Measurements from ENCODE around the gene CCDC86.
"Not testable (repeated sequence)": the region's sequence is repeated elsewhere in the genome, so short reads cannot be mapped to it uniquely, and the experiment has no call there.

The CCDC86 gene, protein sequence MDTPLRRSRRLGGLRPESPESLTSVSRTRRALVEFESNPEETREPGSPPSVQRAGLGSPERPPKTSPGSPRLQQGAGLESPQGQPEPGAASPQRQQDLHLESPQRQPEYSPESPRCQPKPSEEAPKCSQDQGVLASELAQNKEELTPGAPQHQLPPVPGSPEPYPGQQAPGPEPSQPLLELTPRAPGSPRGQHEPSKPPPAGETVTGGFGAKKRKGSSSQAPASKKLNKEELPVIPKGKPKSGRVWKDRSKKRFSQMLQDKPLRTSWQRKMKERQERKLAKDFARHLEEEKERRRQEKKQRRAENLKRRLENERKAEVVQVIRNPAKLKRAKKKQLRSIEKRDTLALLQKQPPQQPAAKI

DNA sequence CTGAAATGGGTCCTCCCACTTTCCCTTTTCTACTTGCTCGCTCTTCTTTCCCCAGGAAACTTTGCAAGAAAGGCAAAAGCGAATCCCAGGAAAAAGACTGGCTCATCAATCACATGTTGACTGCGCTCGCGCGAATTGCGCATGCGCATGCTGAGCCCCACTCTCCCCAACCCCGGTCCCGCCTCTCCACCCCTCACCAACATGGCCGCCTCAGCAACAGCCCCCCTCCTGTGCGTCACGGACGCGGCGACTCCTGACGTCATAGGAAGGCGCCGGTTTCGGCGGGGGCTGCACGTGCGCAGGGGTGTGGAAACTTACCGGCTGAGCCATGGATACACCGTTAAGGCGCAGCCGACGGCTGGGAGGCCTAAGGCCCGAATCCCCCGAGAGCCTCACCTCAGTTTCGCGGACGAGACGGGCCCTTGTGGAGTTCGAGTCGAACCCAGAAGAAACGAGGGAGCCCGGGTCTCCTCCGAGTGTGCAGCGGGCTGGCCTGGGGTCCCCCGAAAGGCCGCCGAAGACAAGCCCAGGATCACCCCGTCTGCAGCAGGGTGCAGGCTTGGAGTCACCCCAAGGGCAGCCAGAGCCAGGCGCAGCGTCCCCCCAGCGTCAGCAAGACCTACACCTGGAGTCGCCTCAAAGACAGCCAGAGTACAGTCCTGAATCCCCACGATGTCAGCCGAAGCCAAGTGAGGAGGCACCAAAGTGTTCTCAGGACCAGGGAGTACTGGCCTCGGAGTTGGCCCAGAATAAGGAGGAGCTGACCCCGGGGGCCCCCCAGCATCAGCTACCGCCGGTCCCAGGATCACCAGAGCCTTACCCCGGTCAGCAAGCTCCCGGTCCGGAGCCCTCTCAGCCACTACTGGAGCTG is at the start of gene CCDC86:
Gene CCDC86, plus strand, starts transcription at position 317 of the 871 bp plus-strand sequence. Its CDS starts 12 bp downstream, at position 329.
- DNase-seq, result peak; percentile 37 to 97 (median 92)

DNA sequence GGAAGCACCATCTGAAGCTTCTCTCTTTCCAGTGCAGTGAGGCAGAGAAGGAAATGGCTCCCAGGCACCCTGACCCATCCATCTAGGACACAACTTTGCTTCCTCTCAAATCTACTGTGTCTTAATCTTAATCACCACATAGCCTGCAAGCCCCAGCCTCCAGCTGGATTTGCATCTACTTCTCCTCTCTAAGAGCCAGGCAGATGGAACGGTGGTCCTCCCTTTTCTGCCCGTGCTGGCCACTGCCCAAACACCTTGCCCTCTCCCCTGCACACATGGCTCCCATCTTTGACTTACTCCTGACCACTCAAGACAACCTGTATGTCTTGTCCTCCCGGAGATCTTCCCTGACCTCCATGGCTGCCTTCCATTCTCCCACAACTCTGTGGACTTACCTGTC is 49.4 kb upstream of the CCDC86 start:
- no peak for DNase-seq

DNA sequence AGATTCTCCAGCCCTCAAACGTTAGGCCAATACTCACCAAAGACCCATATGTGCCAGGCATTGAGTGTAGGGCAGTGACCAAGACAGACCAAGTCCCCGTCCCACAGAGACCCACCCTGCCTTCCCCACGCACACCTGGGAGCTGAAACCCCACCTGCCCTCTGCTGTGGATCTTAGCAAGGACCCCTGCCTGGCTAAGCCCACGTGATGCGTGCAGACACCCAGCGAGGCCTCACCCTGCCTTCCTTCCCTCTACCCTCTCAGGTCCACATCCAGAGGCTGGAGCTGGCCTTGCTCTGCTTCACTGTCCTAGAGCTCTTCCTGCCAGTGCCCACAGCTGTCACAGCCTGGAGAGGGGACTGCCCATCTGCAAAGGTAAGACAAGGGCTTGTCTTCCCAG is 46.6 kb upstream of the CCDC86 start:
- DNase-seq, result no peak

DNA sequence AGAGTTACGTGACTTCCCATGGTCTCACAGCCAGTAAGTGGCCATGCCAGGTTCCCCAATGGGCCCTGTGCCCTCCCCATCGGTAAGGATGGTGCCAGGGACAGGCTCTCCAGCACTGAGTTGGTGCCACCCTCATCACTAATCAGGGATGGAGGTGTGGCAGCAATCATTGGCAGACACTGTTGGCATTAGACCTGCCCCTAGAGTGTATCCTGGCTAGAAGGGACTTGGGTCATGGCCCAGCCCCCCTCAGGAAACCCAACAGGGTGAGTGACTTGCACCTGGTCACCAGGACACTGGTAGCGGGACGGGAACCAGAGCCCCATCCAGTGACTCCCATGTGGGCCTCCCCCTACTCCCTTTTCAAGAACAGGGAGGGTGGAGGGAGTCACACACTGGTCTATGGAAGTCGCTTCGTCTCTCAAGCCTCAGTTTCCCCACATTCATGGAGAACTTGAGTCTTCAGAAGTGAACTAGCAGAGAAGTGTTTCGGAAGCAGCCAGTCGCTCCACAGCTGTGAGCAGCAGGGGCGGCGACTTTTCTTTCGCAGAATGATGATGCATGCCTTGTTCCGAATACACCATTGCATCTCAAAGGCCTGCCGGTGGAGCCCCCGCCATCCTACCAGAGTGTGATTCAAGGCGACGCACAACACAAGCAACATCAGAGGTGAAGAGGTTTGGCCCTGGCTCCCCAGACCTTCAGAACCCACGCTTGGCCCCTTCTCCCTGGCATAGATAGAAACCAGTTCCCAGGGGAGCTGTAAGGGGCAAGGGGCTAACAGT is 43.9 kb upstream of the CCDC86 start:
- DNase-seq, result no peak

DNA sequence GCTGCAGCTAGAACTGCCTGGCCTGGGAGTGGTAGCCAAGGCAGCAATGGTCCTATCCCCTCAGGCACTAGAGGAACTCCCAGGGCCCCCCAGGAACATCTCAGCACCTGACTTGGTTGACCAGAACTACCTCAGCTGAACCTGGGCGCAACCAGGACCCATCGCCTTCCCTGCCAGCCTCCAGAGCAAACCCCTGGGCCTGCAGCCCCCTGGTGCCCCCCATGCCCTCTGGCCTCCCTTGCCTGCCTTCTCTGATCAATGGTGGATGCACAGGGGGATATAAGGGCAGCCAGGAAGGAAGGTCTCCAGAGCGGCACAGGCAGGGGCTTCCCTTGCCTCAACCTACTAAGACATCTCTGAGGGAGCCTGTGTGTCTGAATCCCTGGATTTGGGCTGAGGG is 43.3 kb upstream of the CCDC86 start:
- no peak for DNase-seq

DNA sequence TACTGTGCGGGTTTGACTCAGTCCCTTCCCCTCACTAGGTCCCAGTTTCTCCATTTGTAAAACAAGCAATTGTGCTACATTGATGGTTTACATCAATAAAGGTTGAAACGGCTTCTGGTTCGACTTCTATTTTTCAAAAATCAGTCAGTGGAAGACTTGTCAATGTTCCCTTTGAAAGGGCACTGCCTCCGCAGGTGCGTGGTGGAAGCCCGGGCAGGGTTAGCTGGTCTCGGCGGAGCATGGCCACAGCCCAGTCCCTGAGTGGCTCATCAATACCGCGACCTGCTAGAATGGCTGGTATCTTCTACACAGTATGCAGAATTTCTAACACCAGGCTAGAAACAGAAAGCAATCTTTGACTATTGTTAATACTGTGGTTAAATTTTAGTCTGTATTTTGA is 40.7 kb upstream of the CCDC86 start:
- DNase-seq, result no peak

DNA sequence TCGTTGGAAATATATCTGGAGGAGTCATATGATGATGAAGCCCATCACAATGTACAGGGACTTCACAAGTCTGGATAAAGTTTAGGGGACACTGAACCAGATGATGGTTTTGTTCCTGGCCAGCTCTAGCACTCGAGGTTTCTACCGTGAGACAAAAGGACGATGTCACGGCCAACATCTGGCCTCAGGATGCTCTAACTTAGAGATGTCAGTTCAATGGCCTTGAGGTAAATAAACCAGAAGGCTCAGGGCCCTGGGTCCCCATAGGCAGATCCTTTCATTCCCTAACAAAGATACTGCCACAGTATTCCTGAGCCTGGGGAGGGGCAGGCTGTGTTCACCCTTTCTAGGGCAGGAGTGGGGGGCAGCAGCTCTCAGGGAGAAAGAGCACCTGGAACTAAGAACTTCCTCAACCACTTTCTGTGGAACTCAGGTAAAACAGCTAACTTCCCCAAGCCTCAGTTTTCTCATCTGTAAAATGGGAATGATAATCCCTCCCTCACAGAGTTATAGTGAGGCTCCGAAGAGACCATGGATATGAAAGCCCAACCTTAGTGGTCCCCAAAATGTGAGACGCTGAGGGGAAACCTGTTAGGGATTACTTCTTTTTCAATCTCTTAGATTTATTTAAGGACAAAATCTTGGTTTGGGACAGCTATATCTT is 38.5 kb upstream of the CCDC86 start:
- no peak for DNase-seq

DNA sequence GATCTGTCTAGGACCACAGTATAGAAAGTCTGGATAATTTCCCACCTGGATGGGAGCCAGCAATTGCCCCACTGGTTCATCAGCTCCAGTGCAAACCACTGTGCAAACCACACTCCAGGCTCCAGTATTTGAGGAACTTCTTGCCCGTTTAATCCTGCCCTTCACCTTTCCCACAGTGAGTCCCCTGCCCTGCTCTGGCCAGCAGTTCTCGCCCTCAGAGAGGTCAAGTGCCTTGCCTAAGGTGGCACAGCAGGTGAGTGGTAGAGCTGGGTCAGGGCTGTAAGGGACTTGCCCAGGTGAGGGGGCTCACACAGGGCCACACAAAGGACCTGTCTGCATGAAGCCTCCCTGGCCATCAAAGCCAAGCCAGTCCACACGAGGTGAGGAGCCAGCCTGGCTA is 32.7 kb upstream of the CCDC86 start:
- DNase-seq, result no peak

DNA sequence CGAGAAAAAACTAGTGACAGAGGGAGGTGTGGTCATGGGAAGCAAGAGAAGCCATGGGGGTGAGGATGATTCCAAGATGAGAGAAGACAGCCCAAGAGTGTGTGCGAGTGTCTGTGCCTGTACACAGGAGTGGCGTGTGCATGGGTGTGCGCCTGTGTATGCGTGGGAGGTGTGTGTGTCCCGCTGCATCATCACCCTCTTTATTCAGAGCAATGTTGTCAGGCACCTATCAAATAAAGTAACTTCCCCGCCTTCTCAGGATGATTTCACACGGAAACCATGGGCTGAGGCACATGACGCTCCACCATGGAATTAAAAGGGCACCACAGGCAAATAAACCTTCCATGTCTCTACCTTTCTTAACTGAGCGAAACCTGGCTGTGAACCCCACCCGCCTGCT is 32.2 kb upstream of the CCDC86 start:
- DNase-seq, result peak in 23 of 56 donors; percentile 2 to 70 (median 35)

DNA sequence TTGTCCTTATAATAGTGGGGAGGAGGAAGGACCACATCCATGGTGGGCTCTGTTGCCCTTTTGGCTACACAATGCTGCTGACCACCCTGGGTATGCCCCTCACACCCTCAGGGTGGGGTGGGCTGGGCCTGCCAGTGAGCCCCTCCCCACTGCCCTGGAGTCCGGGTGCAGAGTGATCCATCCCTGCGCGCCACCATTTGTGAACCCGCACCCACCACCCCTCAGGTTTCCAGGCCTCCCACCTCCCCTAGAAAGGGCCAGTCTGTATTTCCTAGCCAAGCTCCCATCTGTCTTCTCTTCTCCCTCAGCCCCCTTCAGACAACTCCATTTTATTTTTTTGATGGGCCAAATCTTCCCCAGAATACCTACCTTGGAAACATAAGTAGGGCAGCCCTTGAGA is 31.8 kb upstream of the CCDC86 start:
- DNase-seq, result no peak

DNA sequence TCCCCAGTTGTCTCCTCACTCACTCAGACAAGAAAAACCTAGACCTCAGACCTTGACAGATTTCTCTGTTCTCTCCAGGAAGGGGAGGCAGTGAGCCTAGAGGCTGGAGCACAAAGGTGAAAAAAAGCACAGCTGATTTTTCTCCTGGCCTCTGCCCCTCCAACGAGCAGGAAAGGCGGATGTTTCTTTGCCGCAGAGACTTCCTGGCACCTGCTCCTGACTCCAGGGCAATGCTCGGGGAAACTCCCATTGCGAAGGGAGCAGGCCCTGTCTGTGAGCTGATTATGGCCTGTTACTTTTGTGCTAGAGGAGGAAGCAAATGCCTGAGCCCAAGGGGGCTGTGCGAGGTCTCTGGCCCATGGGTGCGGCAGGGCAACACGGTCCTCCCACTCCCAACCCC is 31.3 kb upstream of the CCDC86 start:
- no peak for DNase-seq

DNA sequence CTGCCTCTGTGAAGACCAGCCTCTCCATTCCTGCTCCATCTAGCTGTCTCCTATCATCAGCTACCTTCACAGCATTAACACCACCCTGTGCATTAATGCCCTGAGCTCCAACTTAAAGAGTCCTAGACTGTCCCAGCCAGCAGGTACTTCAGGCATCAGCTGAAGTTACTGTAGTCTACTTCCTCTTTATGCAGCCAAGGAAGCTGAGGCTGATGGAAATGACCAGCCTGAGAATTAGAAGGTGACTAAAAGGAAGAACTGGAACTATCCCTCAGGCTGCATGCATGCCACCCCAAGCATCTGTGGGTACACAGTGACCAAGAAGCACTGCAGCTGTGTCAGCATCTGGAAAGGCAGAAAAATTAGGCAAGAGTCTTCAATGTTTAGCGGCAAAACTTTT is 28.6 kb upstream of the CCDC86 start:
- no peak for DNase-seq

DNA sequence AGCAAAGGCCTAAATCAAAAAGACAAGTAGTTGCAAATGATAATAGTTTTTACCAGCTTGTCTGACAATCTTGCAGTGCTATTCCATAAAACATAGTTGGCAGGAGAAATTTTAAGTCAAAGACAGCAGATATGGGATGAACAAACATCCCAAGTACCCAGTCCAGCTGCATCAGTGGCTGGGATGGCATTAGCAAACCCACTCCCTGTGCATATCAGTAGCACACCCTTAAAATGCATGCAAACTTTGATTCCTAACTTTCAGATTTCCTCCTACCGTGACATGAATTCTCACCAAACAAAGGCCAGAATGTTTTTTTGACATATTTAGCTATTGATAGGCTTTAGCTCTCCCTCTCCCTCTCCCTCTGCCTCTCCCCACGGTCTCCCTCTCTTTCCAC is 27.8 kb upstream of the CCDC86 start:
- no peak for DNase-seq

DNA sequence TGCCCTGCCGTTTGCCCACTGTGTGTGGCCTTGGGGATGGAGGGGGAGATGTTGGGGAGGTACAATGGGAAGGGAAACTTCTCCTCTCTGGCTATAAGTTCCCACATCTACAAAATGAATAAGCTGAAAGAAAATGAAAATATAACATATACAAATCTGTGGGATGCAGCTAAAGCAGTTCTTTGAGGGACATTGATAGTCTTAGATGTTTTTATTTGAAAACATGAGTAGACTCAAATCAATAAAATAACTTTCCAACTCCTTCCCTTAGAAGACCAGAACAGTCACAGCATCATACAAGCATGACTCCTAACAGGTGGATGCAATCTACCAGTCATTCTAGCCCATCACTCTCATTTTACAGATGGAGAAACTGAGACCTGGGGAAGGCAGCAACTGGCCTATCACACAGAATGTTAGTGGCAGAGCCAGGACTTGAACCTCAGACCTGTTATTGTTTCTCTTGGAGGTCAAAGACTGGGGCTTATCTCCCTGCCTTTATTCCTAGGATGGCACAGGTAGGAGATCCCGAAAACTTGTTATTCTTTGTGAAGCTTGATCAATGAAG is 25.2 kb upstream of the CCDC86 start:
- no peak for DNase-seq

DNA sequence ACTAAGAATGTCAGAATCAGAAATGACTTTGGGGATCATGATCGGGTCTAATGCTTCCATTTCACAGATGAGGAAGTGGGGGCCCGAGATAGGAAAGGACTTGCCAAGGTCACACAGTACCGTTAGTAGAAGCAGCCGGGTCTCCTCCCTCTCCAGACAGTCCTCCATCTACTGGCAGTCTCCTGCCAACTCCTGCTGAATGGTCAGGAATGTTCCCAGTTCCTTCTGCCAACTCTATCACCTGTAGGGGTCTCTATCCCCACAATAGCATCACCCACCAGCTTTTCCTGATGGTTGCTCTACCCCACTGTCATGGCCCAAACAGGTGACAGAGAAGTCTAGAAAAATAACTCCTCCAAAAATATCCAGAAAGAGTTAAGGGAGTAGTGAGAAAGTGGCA is 23.9 kb upstream of the CCDC86 start:
- DNase-seq, result no peak

DNA sequence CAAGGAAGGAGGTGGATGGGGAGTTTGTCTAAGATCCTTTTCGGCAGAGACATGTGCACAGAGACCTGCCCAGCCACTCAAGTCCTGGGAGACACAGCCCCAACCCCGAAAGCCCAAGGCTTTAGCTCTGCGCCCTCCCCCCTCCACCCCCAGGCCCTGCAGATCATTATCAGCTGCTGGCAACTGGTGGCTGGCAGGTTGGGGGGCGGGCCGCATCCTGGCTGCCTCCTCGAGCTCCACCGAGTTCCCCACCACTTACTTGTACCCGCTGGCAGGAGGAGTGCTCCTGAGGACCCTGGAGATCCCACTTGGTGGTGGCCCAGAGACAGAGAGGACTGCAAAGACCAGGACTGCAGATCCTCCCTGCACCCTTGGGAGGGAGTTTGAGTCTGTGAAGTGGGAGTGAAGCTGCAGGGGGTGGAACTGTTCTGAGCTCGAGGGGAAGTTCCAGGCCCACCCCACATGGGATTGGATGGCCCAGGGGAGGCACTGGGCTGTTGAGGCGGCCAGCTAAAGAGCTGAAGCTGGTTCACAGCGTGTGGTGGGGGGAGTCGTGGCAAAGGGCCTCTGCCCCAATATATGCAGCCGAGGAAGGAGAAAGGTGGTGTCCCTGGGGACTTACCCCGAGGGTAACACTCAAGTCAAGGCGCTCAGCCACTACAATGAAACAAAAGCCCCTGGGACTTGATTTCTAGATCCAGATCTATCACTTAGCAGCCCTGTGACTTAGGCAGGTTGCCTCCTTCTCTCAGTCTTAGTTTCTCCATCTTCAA is 19.9 kb upstream of the CCDC86 start:
- no peak for DNase-seq

DNA sequence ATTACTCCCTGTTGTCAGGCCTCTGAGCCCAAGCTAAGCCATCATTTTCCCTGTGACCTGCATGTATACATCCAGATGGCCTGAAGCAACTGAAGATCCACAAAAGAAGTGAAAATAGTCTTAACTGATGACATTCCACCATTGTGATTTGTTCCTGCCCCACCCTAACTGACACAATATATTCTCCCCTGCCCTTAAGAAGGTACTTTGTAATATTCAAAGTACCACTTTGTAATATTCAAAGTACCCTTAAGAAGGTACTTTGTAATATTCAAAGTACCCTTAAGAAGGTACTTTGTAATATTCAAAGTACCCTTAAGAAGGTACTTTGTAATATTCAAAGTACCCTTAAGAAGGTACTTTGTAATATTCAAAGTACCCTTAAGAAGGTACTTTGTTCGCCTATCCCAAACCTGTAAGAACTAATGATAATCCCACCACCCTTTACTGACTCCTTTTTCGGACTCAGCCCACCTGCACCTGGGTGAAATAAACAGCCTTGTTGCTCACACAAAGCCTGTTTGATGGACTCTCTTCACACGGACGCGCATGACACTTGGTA is 18.1 kb upstream of the CCDC86 start:
- DNase-seq, result not testable (repeated sequence)

DNA sequence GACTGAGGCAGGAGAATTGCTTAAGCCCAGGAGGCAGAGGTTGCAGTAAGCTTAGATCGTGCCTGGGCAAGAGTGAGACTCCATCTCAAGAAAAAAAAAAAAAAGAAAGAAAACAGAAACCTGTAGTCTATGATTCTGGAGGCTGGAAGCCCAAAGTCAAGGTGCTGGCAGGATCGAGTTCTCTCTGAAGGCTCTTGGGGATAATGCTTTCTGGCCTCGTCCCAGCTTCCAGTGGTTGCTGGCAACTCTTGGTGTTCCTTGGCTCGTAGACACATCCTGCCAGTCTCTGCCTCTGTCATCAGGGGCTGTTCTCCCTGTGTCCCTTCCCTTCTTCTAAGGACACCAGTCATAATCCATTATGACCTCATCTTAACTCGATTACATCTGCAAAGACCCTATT is 16.8 kb upstream of the CCDC86 start:
- DNase-seq, result no peak

DNA sequence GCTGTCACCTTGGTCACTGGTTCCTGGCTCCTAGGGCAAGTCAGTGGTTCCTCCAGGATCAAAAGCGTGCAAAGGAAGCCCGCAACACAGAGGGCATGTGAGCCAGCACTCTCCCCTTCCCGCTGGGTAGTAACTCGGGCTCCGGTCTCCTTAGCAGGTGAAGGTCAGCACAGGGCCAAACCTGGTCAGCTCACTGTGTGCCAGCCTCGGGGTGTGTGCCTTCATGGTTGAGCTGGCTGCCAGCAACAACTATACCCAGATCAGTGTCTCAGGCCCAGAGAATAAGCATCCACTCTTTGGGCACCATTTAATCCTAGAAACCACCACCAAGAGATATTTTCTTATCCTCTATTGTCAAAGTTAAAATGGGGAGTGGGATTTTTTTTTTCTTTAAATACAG is 16.1 kb upstream of the CCDC86 start:
- DNase-seq, result no peak

Data from nucleus accumbens (tissue), 56 donors.